PFSK-1 (cell line): ENCODE measurements around the gene DYDC2.

Source experiments
- FOXP2 ChIP-seq: optimal IDR thresholded peaks from 2 replicates; pipeline ENCODE3; 2011; ENCODE audit warnings: borderline replicate concordance, control low read depth, inconsistent platforms; ENCODE audit not compliant: insufficient read depth; ENCODE audit errors: extremely low read length, extremely low read depth
- POLR2AphosphoS5 ChIP-seq: IDR thresholded peaks from 2 replicates; pipeline ENCODE4 v1.6.1; 2012; ENCODE audit warnings: low read depth, mild to moderate bottlenecking, control low read depth, low read length, moderate library complexity
- REST ChIP-seq, 2 experiments: IDR thresholded peaks; 2 replicates each; pipeline versions ENCODE4 v1.6.1 to v1.8.0; 2011 to 2012; ENCODE audit warnings: low read depth in 2 of 2, low read length in 2 of 2, control low read depth in 1 of 2, inconsistent platforms in 1 of 2, mild to moderate bottlenecking in 1 of 2, moderate library complexity in 1 of 2; ENCODE audit not compliant: insufficient read depth in 1 of 2
- SIN3A ChIP-seq: IDR thresholded peaks from 2 replicates; pipeline ENCODE4 v1.6.1; 2012; ENCODE audit warnings: mild to moderate bottlenecking, low read length, moderate library complexity, borderline replicate concordance; ENCODE audit not compliant: insufficient read depth
- TAF1 ChIP-seq: IDR thresholded peaks from 2 replicates; pipeline ENCODE4 v1.6.1; 2012; ENCODE audit warnings: low read length, control low read depth, borderline replicate concordance; ENCODE audit not compliant: insufficient read depth

The DYDC2 gene

GRCh38 chr10:80373502-80373901, 16.9 kb downstream of the DYDC2 start:
- no peak for TF ChIP-seq SIN3A
- no peak for TF ChIP-seq FOXP2
- no peak for TF ChIP-seq REST (IDR thresholded peaks at IDR 0.05; ENCODE audit: insufficient read depth in 1 of 2, low read depth in 2 of 2, low read length in 2 of 2)
- no peak for TF ChIP-seq TAF1
- no peak for TF ChIP-seq POLR2AphosphoS5

GRCh38 chr10:80379701-80380100, 23.1 kb downstream of the DYDC2 start:
- TF ChIP-seq TAF1 (no peak), FOXP2 (no peak), SIN3A (no peak), REST (IDR thresholded peaks at IDR 0.05; ENCODE audit: insufficient read depth in 1 of 2, low read depth in 2 of 2, low read length in 2 of 2) (no peak), POLR2AphosphoS5 (no peak)

DNA sequence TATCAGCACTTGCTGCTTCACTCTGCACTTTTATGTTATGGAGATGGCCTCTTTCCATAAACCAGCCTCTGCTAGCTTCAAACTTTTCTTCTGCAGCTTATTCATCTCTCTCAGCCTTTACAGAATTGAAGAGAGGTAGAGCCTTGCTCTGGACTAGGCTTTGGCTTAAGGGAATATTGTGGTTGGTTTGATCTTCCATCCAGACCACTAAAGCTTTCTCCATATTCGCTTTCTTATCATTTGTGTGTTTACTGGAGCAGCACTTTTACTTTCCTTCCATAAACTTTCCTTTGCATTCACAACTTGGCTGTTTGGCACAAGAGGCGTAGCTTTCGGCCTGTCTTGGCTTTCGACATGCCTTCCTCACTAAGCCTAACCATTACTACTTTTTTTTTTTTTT, 23.6 kb downstream of the DYDC2 start:
- TF ChIP-seq TAF1 (no peak), FOXP2 (no peak), POLR2AphosphoS5 (no peak), SIN3A (no peak), REST (IDR thresholded peaks at IDR 0.05; ENCODE audit: insufficient read depth in 1 of 2, low read depth in 2 of 2, low read length in 2 of 2) (no peak)

- TF ChIP-seq REST (IDR thresholded peaks at IDR 0.05; ENCODE audit: insufficient read depth in 1 of 2, low read depth in 2 of 2, low read length in 2 of 2) (no peak), POLR2AphosphoS5 (no peak), TAF1 (no peak), SIN3A (no peak), FOXP2 (no peak)
These were observed 26.4 kb downstream of the DYDC2 start for GRCh38 chr10:80382989-80383388.

GRCh38 chr10:80390740-80391139, 34.2 kb downstream of the DYDC2 start:
- TF ChIP-seq SIN3A = no peak
- no peak for TF ChIP-seq REST (IDR thresholded peaks at IDR 0.05; ENCODE audit: insufficient read depth in 1 of 2, low read depth in 2 of 2, low read length in 2 of 2)
- TF ChIP-seq TAF1 = no peak
